ENCODE data around the gene ATP5F1E. TPM values are rescaled to one million over a fixed set of nuclear protein-coding genes. Genes with fewer than 3 reads are reported as not detected.

ATP5F1E gene
- total and polyA plus RNA-seq, 9 of the 15 experiments (the other 6 are each of a cell fraction or from before 2014, with no cell fraction given): 60.3 to 162 (median 113) TPM

DNA sequence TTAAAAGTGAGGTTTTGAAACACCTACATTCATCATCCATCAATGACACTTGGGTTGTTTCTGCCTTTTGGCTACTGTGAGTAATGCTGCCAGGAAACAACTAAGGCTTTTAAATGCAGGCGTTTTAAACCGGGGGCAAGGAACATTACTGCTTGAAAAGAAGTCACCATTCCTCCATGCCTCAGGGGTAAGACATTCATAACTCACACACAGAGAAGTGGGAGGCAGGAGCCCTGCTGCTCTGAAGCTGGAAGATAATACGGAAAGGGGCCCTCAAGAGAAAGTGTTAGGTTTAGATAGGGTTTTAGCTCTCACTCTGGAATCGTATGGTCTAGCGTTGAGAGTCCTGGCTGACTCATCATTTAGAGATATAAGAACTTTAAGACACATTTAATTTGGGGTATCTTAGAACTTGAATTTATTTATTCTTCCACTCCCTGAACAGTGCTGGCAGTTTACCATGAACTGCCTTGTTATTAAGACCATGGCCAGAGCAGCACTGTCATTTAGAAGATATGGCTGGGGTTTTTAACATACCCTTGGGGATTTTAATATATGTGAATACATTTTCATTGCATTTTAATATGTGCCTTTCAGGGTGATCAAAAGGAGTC, 11.1 kb downstream of the ATP5F1E start (continued):
- TF ChIP-seq, protein P1, sequence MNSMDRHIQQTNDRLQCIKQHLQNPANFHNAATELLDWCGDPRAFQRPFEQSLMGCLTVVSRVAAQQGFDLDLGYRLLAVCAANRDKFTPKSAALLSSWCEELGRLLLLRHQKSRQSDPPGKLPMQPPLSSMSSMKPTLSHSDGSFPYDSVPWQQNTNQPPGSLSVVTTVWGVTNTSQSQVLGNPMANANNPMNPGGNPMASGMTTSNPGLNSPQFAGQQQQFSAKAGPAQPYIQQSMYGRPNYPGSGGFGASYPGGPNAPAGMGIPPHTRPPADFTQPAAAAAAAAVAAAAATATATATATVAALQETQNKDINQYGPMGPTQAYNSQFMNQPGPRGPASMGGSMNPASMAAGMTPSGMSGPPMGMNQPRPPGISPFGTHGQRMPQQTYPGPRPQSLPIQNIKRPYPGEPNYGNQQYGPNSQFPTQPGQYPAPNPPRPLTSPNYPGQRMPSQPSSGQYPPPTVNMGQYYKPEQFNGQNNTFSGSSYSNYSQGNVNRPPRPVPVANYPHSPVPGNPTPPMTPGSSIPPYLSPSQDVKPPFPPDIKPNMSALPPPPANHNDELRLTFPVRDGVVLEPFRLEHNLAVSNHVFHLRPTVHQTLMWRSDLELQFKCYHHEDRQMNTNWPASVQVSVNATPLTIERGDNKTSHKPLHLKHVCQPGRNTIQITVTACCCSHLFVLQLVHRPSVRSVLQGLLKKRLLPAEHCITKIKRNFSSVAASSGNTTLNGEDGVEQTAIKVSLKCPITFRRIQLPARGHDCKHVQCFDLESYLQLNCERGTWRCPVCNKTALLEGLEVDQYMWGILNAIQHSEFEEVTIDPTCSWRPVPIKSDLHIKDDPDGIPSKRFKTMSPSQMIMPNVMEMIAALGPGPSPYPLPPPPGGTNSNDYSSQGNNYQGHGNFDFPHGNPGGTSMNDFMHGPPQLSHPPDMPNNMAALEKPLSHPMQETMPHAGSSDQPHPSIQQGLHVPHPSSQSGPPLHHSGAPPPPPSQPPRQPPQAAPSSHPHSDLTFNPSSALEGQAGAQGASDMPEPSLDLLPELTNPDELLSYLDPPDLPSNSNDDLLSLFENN (IDR thresholded peaks at IDR 0.05; ENCODE audit: low read depth in 2 of 2, low read length in 2 of 2): peak in 1 of 2 experiments; percentile 98; a peak in 2 of 4 replicates
- TF ChIP-seq CBFA2T2 (conservative IDR thresholded peaks at IDR 0.05) (peak; percentile 96), TBP (optimal IDR thresholded peaks at IDR 0.05; ENCODE audit: low read depth, low read length) (peak; percentile 82), C11orf30 (IDR thresholded peaks at IDR 0.05; ENCODE audit: low read depth) (peak; percentile 96), SAP30 (IDR thresholded peaks at IDR 0.05; ENCODE audit: borderline replicate concordance, insufficient read depth, low read depth, low read length, poor library complexity, severe bottlenecking) (no peak), TCF3 (CRISPR knock-in tag; IDR thresholded peaks at IDR 0.05) (peak; percentile 98), TRIM28 (IDR thresholded peaks at IDR 0.05) (peak; percentile 68; the same call in 1 of the 2 replicates), DDX20 (tag; IDR thresholded peaks at IDR 0.05; ENCODE audit: low read depth) (no peak), HMGXB4 (CRISPR knock-in tag; IDR thresholded peaks at IDR 0.05) (no peak), ZNF134 (CRISPR knock-in tag; conservative IDR thresholded peaks at IDR 0.05) (no peak), NONO (IDR thresholded peaks at IDR 0.05; ENCODE audit: low read depth in 2 of 2, low read length in 1 of 2) (peak in 1 of 2 experiments; percentile 66; a peak in 1 of 4 replicates), DMBX1 (CRISPR knock-in tag; IDR thresholded peaks at IDR 0.05; ENCODE audit: borderline replicate concordance) (peak; percentile 63; the same call in 1 of the 2 replicates), TEAD1 (CRISPR knock-in tag; IDR thresholded peaks at IDR 0.05) (peak in 1 of 2 experiments; percentile 36; a peak in 1 of 4 replicates), NCOR1 (IDR thresholded peaks at IDR 0.05) (peak; percentile 97), ZNF354B (CRISPR knock-in tag; IDR thresholded peaks at IDR 0.05) (0 out of 2 replicates have a peak, but pooled peaks have one; percentile 11), BRF1 (IDR thresholded peaks at IDR 0.05; ENCODE audit: borderline replicate concordance, extremely low read depth, insufficient read length) (no peak), TOE1 (IDR thresholded peaks at IDR 0.05; ENCODE audit: borderline replicate concordance) (peak; percentile 57; the same call in 1 of the 2 replicates), TOE1 (CRISPR knock-in tag; IDR thresholded peaks at IDR 0.05; ENCODE audit: borderline replicate concordance, low read depth) (no peak), ZNF197 (CRISPR knock-in tag; IDR thresholded peaks at IDR 0.05; ENCODE audit: low read depth) (no peak), RAD51 (IDR thresholded peaks at IDR 0.05; ENCODE audit: borderline replicate concordance, low read depth) (peak; percentile 15; the same call in 1 of the 2 replicates)
